Natural killer cell (primary cell): ENCODE data around the gene PTPN12. TPM values are rescaled to one million over a fixed set of nuclear protein-coding genes. Genes with fewer than 3 reads are reported as not detected.
"Not testable (repeated sequence)": the region's sequence is repeated elsewhere in the genome, so short reads cannot be mapped to it uniquely, and the experiment has no call there.

Source experiments
- ATAC-seq, 3 donors: fragments of 150-1000 bp in 2 of 3; fragments of 200-7000 bp in 1 of 3; cut with Tn5 transposase; 1 replicate in 1 of 3; 2 replicates in 2 of 3; pipeline ENCODE4 v1.10.0; 2021; ENCODE audit warnings: mild to moderate bottlenecking in 2 of 3, moderate library complexity in 2 of 3
- DNase-seq, 2 donors: peaks; one replicate each; pipeline versions ENCODE4 v3.0.0 to v3.0.0-alpha.2; 2013 to 2021; ENCODE audit warnings: mixed read lengths in 1 of 2
- H3K27ac ChIP-seq: one replicate; pipeline ENCODE4 v1.5.1; 2013; ENCODE audit warnings: mild to moderate bottlenecking, low read length
- H3K27me3 ChIP-seq: one replicate; pipeline ENCODE4 v1.6.1; 2013; ENCODE audit warnings: low read length; ENCODE audit not compliant: control insufficient read depth, insufficient read depth
- H3K36me3 ChIP-seq: one replicate; pipeline ENCODE4 v1.6.1; 2013; ENCODE audit warnings: low read length; ENCODE audit not compliant: control insufficient read depth, insufficient read depth
- H3K4me1 ChIP-seq: one replicate; pipeline ENCODE4 v1.6.1; 2013; ENCODE audit warnings: low read length; ENCODE audit not compliant: control insufficient read depth, insufficient read depth
- H3K4me3 ChIP-seq: one replicate; pipeline ENCODE4 v1.5.1; 2013; ENCODE audit warnings: low read length
- H3K9me3 ChIP-seq: one replicate; pipeline ENCODE4 v1.6.1; 2013; ENCODE audit warnings: low read length; ENCODE audit not compliant: control insufficient read depth, insufficient read depth
- H3K27ac Mint-ChIP-seq, 2 donors: one replicate each; pipeline ENCODE4 v1.8.0; 2022; ENCODE audit warnings: mild to moderate bottlenecking in 2 of 2, mixed read lengths in 2 of 2, moderate library complexity in 1 of 2
- H3K27me3 Mint-ChIP-seq, 2 donors: one replicate each; pipeline ENCODE4 v1.8.0; 2022; ENCODE audit warnings: low read depth in 2 of 2, mixed read lengths in 2 of 2
- H3K36me3 Mint-ChIP-seq: one replicate; pipeline ENCODE4 v1.8.0; 2022; ENCODE audit warnings: mixed read lengths
- H3K4me1 Mint-ChIP-seq, 2 donors: one replicate each; pipeline ENCODE4 v1.8.0; 2022; ENCODE audit warnings: mixed read lengths in 2 of 2
- H3K4me3 Mint-ChIP-seq: one replicate; pipeline ENCODE4 v1.8.0; 2022; ENCODE audit warnings: mild to moderate bottlenecking, moderate library complexity, mixed read lengths
- H3K9me3 Mint-ChIP-seq, 2 donors: one replicate each; pipeline ENCODE4 v1.8.0; 2022; ENCODE audit warnings: mixed read lengths in 2 of 2
- CTCF ChIP-seq: fragments of 200-600 bp; IDR thresholded peaks from one replicate; pipeline ENCODE4 v1.8.0; 2022; ENCODE audit warnings: antibody characterized with exemption
- WGBS: methylation state at CpG from one replicate; pipeline ENCODE4 v1.1.7; 2013; ENCODE audit warnings: missing lambda C conversion rate; ENCODE audit not compliant: insufficient coverage; 5-methylcytosine and 5-hydroxymethylcytosine counted together
- intact Hi-C: fragments of 100-400 bp; cut with micrococcal nuclease; formaldehyde crosslinking; loops from one replicate; pipeline ENCODE4 v1.14.2; 2022
- total RNA-seq, 4 donors: library from RNA; stranded (reverse); fragments of 120-200 nt in 1 of 4; gene quantifications; one replicate each; pipeline versions ENCODE4 v1.2.3 to v1.2.4, GENCODE V29; 2013 to 2022

The PTPN12 gene
- total RNA-seq, 3 donors from 2014 or later (not counting 1 experiment from before 2014, with no cell fraction given) = 261 to 396 (median 263) TPM

- no peak for TF ChIP-seq CTCF
- DNase-seq = no peak
- no peaks in the 10 kb centered on the region for H3K27me3 ChIP-seq
- H3K4me1 ChIP-seq = peaks cover 35% of the 10 kb centered on the region
- H3K27ac ChIP-seq = no peak overlapping the region
- Mint-ChIP-seq H3K4me3 (peak overlapping the region; percentile 77), H3K27me3 (no peaks in the 10 kb centered on the region), H3K4me1 (peaks cover 62 to 69% of the 10 kb centered on the region in 2 donors), H3K9me3 (no peaks in the 10 kb centered on the region), H3K36me3 (no peaks in the 10 kb centered on the region), H3K27ac (peak overlapping the region; percentile 80 to 82)
- no peaks in the 10 kb centered on the region for H3K36me3 ChIP-seq
- 53% methylated on average over 3 of the region's 4 CpGs for WGBS
- intact Hi-C loops = no loop called here
- no peak overlapping the region for H3K4me3 ChIP-seq
- no peaks in the 10 kb centered on the region for H3K9me3 ChIP-seq
- ATAC-seq = no peak
Measured at GRCh38 chr7:77540402-77540822, 3.3 kb downstream of the PTPN12 start.

- H3K9me3 ChIP-seq, H3K9me3 Mint-ChIP-seq, H3K27me3 Mint-ChIP-seq, intact Hi-C loops, H3K36me3 Mint-ChIP-seq, H3K27me3 ChIP-seq, ATAC-seq, H3K36me3 ChIP-seq, DNase-seq: not testable (repeated sequence)
- 86% methylated on average over 5 of the region's 7 CpGs for WGBS
- H3K27ac ChIP-seq = peak overlapping the region; percentile 10
- peaks cover 58 to 65% of the 10 kb centered on the region in 2 donors for H3K4me1 Mint-ChIP-seq
- H3K27ac Mint-ChIP-seq = peak overlapping the region; percentile 80 to 82
- H3K4me3 Mint-ChIP-seq = peak overlapping the region; percentile 77
- H3K4me1 ChIP-seq = peaks cover 35% of the 10 kb centered on the region
- H3K4me3 ChIP-seq = peak overlapping the region; percentile 3
Measured at GRCh38 chr7:77540993-77541392, 3.9 kb downstream of the PTPN12 start.

GRCh38 chr7:77542409-77542808 is 5.3 kb downstream of the PTPN12 start:
- Histone ChIP-seq H3K4me1 (peaks cover 41% of the 10 kb centered on the region), H3K36me3 (no peaks in the 10 kb centered on the region), H3K27ac (peak overlapping the region; percentile 44), H3K4me3 (no peak overlapping the region), H3K9me3 (no peaks in the 10 kb centered on the region), H3K27me3 (no peaks in the 10 kb centered on the region)
- no peaks in the 10 kb centered on the region for H3K27me3 Mint-ChIP-seq
- WGBS = 59% methylated on average over 1 of the region's 1 CpG
- H3K9me3 Mint-ChIP-seq = no peaks in the 10 kb centered on the region
- H3K27ac Mint-ChIP-seq = peak overlapping the region; percentile 80 to 82
- DNase-seq = no peak
- ATAC-seq = peak in 2 of 3 donors; percentile 12 to 18
- H3K4me3 Mint-ChIP-seq = peak overlapping the region; percentile 77
- no peak for TF ChIP-seq CTCF
- intact Hi-C loops = loop anchor here (2.0 kb wide), 1 partner anchor 188 kb away; no protein-coding TSS in a partner anchor
- H3K4me1 Mint-ChIP-seq = peaks cover 68 to 77% of the 10 kb centered on the region in 2 donors
- H3K36me3 Mint-ChIP-seq = no peaks in the 10 kb centered on the region

DNA sequence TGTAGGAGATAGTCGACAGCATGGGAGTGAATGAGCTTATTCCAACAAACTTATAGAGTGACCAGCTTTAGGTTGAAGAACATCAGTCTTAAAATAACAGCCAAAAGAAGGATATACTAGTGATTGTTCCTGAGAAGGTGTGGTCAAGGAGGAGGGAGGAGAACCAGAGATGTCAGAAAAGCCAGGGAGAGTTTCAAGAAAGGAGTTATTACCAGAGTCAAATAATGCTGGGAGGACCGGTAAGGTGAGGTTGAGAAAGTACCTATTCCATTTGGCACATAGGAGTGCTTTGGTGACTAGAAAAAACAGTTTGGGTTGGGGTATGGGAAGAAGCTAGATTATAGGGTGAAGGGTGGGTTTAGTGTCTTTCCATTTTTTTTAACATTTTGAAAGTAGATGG is 5.8 kb downstream of the PTPN12 start:
- H3K4me3 Mint-ChIP-seq = peak overlapping the region; percentile 77
- Histone ChIP-seq H3K4me3 (no peak overlapping the region), H3K27ac (peak overlapping the region; percentile 44), H3K36me3 (no peaks in the 10 kb centered on the region), H3K9me3 (no peaks in the 10 kb centered on the region), H3K27me3 (no peaks in the 10 kb centered on the region), H3K4me1 (peaks cover 41% of the 10 kb centered on the region)
- 75% methylated on average over 1 of the region's 2 CpGs for WGBS
- ATAC-seq (no peak), DNase-seq (no peak)
- TF ChIP-seq CTCF = no peak
- no peaks in the 10 kb centered on the region for H3K27me3 Mint-ChIP-seq
- H3K4me1 Mint-ChIP-seq = peaks cover 73 to 82% of the 10 kb centered on the region in 2 donors
- intact Hi-C loops = loop anchor here (2.0 kb wide), 1 partner anchor 188 kb away; no protein-coding TSS in a partner anchor
- no peaks in the 10 kb centered on the region for H3K9me3 Mint-ChIP-seq
- H3K36me3 Mint-ChIP-seq = no peaks in the 10 kb centered on the region
- H3K27ac Mint-ChIP-seq = peak overlapping the region; percentile 80 to 82
